ENCODE measurements around the gene DNAJC15.

DNAJC15 gene

GRCh38 chr13:43145534-43146196 lies 122.3 kb downstream of the DNAJC15 start:
- WGBS (ENCODE audit: extremely low coverage, insufficient coverage, insufficient read length), result no CpG with 5 or more reads among the region's 8 CpGs
- no peak overlapping the region for H3K9ac ChIP-seq (ENCODE audit: low read length)
- no peak overlapping the region for H4K12ac ChIP-seq (ENCODE audit: low read depth, low read length)
- no peak overlapping the region for H3K18ac ChIP-seq (ENCODE audit: low read length)
- H2BK120ac ChIP-seq (ENCODE audit: insufficient read depth, low read length, poor library complexity), result no peak overlapping the region
- no peaks in the 10 kb centered on the region for H3K36me3 ChIP-seq (ENCODE audit: control insufficient read depth in 1 of 2, insufficient read depth in 2 of 2, low read length in 2 of 2)
- H2BK12ac ChIP-seq (ENCODE audit: low read length), result no peak overlapping the region
- no peaks in the 10 kb centered on the region for H3K9me3 ChIP-seq (ENCODE audit: insufficient read depth, low read depth, low read length)
- no peak overlapping the region for H3K14ac ChIP-seq (ENCODE audit: low read length)
- no peak overlapping the region for H2AK5ac ChIP-seq (ENCODE audit: low read length)
- no peaks in the 10 kb centered on the region for H3K27me3 ChIP-seq (ENCODE audit: insufficient read depth, low read length)
- no peak overlapping the region for H3K4me2 ChIP-seq (ENCODE audit: low read length)
- H3K4me1 ChIP-seq (ENCODE audit: control insufficient read depth in 1 of 2, insufficient read depth in 2 of 2, low read length in 2 of 2), result peaks cover 0 to 6% of the 10 kb centered on the region in 2 experiments
- H3K4ac ChIP-seq (ENCODE audit: low read depth, low read length), result no peak overlapping the region
- H3K23ac ChIP-seq (ENCODE audit: low read length), result no peak overlapping the region
- no peak overlapping the region for H3K4me3 ChIP-seq (ENCODE audit: low read depth, low read length)
- no peak overlapping the region for H3K27ac ChIP-seq (ENCODE audit: low read depth, low read length)
- no peak overlapping the region for H4K91ac ChIP-seq (ENCODE audit: low read depth, low read length)
- H2BK5ac ChIP-seq (ENCODE audit: low read depth, low read length, poor library complexity), result no peak overlapping the region
- no peak overlapping the region for H4K8ac ChIP-seq (ENCODE audit: low read depth, low read length)
- no peaks in the 10 kb centered on the region for H3K79me2 ChIP-seq (ENCODE audit: control insufficient read depth, insufficient read depth, low read length, poor library complexity)
- no peak for DNase-seq
- no peak overlapping the region for H2AFZ ChIP-seq (ENCODE audit: insufficient read depth, low read length, poor library complexity)
- peaks cover 2% of the 10 kb centered on the region for H3K79me1 ChIP-seq (ENCODE audit: low read length)

GRCh38 chr13:43146400-43146799 lies 123.0 kb downstream of the DNAJC15 start:
- 100% methylated on average over 2 of the region's 3 CpGs for WGBS (ENCODE audit: extremely low coverage, insufficient coverage, insufficient read length)
- no peak overlapping the region for H3K23ac ChIP-seq (ENCODE audit: low read length)

GRCh38 chr13:43150369-43151207 lies 127.2 kb downstream of the DNAJC15 start:
- Histone ChIP-seq H3K4me1 (ENCODE audit: control insufficient read depth in 1 of 2, insufficient read depth in 2 of 2, low read length in 2 of 2) (peaks cover 10 to 15% of the 10 kb centered on the region in 2 experiments), H3K36me3 (ENCODE audit: control insufficient read depth in 1 of 2, insufficient read depth in 2 of 2, low read length in 2 of 2) (no peaks in the 10 kb centered on the region), H3K4me2 (ENCODE audit: low read length) (no peak overlapping the region), H4K12ac (ENCODE audit: low read depth, low read length) (no peak overlapping the region), H3K18ac (ENCODE audit: low read length) (no peak overlapping the region), H3K4ac (ENCODE audit: low read depth, low read length) (no peak overlapping the region), H2AK5ac (ENCODE audit: low read length) (no peak overlapping the region), H2AFZ (ENCODE audit: insufficient read depth, low read length, poor library complexity) (no peak overlapping the region), H3K79me1 (ENCODE audit: low read length) (peaks cover 24% of the 10 kb centered on the region), H3K14ac (ENCODE audit: low read length) (no peak overlapping the region), H2BK5ac (ENCODE audit: low read depth, low read length, poor library complexity) (no peak overlapping the region), H2BK12ac (ENCODE audit: low read length) (peak overlapping the region; percentile 37), H3K4me3 (ENCODE audit: low read depth, low read length) (no peak overlapping the region), H3K9ac (ENCODE audit: low read length) (no peak overlapping the region), H3K79me2 (ENCODE audit: control insufficient read depth, insufficient read depth, low read length, poor library complexity) (no peaks in the 10 kb centered on the region), H3K27me3 (ENCODE audit: insufficient read depth, low read length) (no peaks in the 10 kb centered on the region), H3K9me3 (ENCODE audit: insufficient read depth, low read depth, low read length) (no peaks in the 10 kb centered on the region), H3K27ac (ENCODE audit: low read depth, low read length) (no peak overlapping the region), H4K91ac (ENCODE audit: low read depth, low read length) (peak overlapping the region; percentile 16), H3K23ac (ENCODE audit: low read length) (no peak overlapping the region), H2BK120ac (ENCODE audit: insufficient read depth, low read length, poor library complexity) (no peak overlapping the region), H4K8ac (ENCODE audit: low read depth, low read length) (no peak overlapping the region)
- WGBS (ENCODE audit: extremely low coverage, insufficient coverage, insufficient read length), result no CpG with 5 or more reads among the region's 7 CpGs
- DNase-seq, result no peak

More at GRCh38 chr13:43146400-43146799, 123.0 kb downstream of the DNAJC15 start:
- Histone ChIP-seq H4K12ac (ENCODE audit: low read depth, low read length) (no peak overlapping the region), H3K4me1 (ENCODE audit: control insufficient read depth in 1 of 2, insufficient read depth in 2 of 2, low read length in 2 of 2) (peaks cover 0 to 7% of the 10 kb centered on the region in 2 experiments), H4K8ac (ENCODE audit: low read depth, low read length) (no peak overlapping the region), H2BK120ac (ENCODE audit: insufficient read depth, low read length, poor library complexity) (no peak overlapping the region), H3K79me2 (ENCODE audit: control insufficient read depth, insufficient read depth, low read length, poor library complexity) (no peaks in the 10 kb centered on the region), H3K4me3 (ENCODE audit: low read depth, low read length) (no peak overlapping the region), H2AK5ac (ENCODE audit: low read length) (no peak overlapping the region), H3K9ac (ENCODE audit: low read length) (no peak overlapping the region), H3K27ac (ENCODE audit: low read depth, low read length) (no peak overlapping the region), H3K4ac (ENCODE audit: low read depth, low read length) (no peak overlapping the region), H3K14ac (ENCODE audit: low read length) (no peak overlapping the region), H3K36me3 (ENCODE audit: control insufficient read depth in 1 of 2, insufficient read depth in 2 of 2, low read length in 2 of 2) (no peaks in the 10 kb centered on the region), H3K9me3 (ENCODE audit: insufficient read depth, low read depth, low read length) (no peaks in the 10 kb centered on the region), H2BK12ac (ENCODE audit: low read length) (no peak overlapping the region), H3K18ac (ENCODE audit: low read length) (no peak overlapping the region), H2AFZ (ENCODE audit: insufficient read depth, low read length, poor library complexity) (no peak overlapping the region), H3K79me1 (ENCODE audit: low read length) (peaks cover 4% of the 10 kb centered on the region), H3K27me3 (ENCODE audit: insufficient read depth, low read length) (no peaks in the 10 kb centered on the region), H3K4me2 (ENCODE audit: low read length) (no peak overlapping the region), H4K91ac (ENCODE audit: low read depth, low read length) (no peak overlapping the region), H2BK5ac (ENCODE audit: low read depth, low read length, poor library complexity) (no peak overlapping the region)
- no peak for DNase-seq

DNA sequence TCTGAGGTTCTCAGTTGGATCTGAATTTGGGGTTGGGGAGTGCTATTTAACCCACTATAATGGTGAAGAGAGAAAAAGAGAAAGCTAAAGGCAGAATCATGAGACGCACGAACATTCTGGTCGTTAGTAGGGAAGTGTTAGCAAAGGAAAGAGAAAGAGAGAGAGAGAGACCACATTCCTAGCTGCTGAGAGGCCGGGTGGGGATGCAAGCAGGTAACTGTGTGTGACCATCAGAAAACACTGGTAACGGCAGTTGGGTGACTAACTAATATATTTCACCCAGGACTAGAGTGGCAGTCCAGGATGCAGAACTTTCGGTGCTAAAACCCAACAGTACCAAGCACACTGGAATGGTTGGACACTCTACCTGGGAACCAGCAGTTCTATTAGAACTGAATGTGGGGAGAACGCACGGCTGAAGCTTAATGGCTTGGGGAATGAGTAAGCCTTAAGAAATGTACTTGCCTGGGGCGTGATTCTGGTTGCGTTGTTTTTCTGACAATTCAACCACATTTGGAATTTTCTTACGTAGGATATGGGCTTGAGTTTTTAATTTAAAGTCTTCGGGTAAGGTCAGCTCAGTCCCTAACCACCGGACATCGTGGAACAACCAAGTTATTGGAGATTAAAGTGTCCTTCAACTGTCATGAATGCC lies 130.2 kb downstream of the DNAJC15 start:
- Histone ChIP-seq H2BK5ac (ENCODE audit: low read depth, low read length, poor library complexity) (peak overlapping the region; percentile 89), H3K9me3 (ENCODE audit: insufficient read depth, low read depth, low read length) (no peaks in the 10 kb centered on the region), H3K9ac (ENCODE audit: low read length) (no peak overlapping the region), H3K27me3 (ENCODE audit: insufficient read depth, low read length) (no peaks in the 10 kb centered on the region), H3K14ac (ENCODE audit: low read length) (peak overlapping the region; percentile 97), H3K27ac (ENCODE audit: low read depth, low read length) (peak overlapping the region; percentile 88), H3K4me3 (ENCODE audit: low read depth, low read length) (no peak overlapping the region), H3K79me1 (ENCODE audit: low read length) (peaks cover 24% of the 10 kb centered on the region), H3K4ac (ENCODE audit: low read depth, low read length) (no peak overlapping the region), H2AFZ (ENCODE audit: insufficient read depth, low read length, poor library complexity) (no peak overlapping the region), H3K36me3 (ENCODE audit: control insufficient read depth in 1 of 2, insufficient read depth in 2 of 2, low read length in 2 of 2) (no peaks in the 10 kb centered on the region), H2BK12ac (ENCODE audit: low read length) (peak overlapping the region; percentile 38), H3K4me1 (ENCODE audit: control insufficient read depth in 1 of 2, insufficient read depth in 2 of 2, low read length in 2 of 2) (peaks cover 10 to 17% of the 10 kb centered on the region in 2 experiments), H4K91ac (ENCODE audit: low read depth, low read length) (peak overlapping the region; percentile 86), H2AK5ac (ENCODE audit: low read length) (no peak overlapping the region), H4K12ac (ENCODE audit: low read depth, low read length) (no peak overlapping the region), H2BK120ac (ENCODE audit: insufficient read depth, low read length, poor library complexity) (peak overlapping the region; percentile 82), H3K4me2 (ENCODE audit: low read length) (peak overlapping the region; percentile 45), H4K8ac (ENCODE audit: low read depth, low read length) (peak overlapping the region; percentile 47), H3K79me2 (ENCODE audit: control insufficient read depth, insufficient read depth, low read length, poor library complexity) (no peaks in the 10 kb centered on the region), H3K18ac (ENCODE audit: low read length) (peak overlapping the region; percentile 32), H3K23ac (ENCODE audit: low read length) (no peak overlapping the region)
- peak; percentile 94 to 99 for DNase-seq
- WGBS (ENCODE audit: extremely low coverage, insufficient coverage, insufficient read length), result no CpG with 5 or more reads among the region's 14 CpGs

Data from trophoblast cell (in vitro differentiated cells and primary cell).